Inflammatory macrophage (primary cell): ENCODE measurements around the gene GRIN1.

ENCODE experiments used
- DNase-seq, 2 donors: peaks; one replicate each; pipeline ENCODE4 v3.0.0-alpha.2; 2020 to 2022
- total RNA-seq, 18 experiments: gene quantifications; one replicate each; lab custom pipeline; 2026; ENCODE audit warnings: mixed read lengths in 6 of 18, inconsistent platforms in 2 of 18; lab: John Stamatoyannopoulos, UW

Gene GRIN1
- total RNA-seq = 0 to 1.3 (median 0.06) reads per million in 18 experiments

GRCh38 chr9:137138722-137139467, at the start of gene GRIN1:
TSS of gene GRIN1 (plus strand) at chr9:137139154. CDS start at chr9:137139487, 333 bp downstream.
- peak in 1 of 2 donors; percentile 20 for DNase-seq

GRCh38 chr9:137089232-137089947, 49.6 kb upstream of the GRIN1 start:
- no peak for DNase-seq

GRCh38 chr9:137095664-137096517, 43.1 kb upstream of the GRIN1 start:
- no peak for DNase-seq

- no peak for DNase-seq
Observed at GRCh38 chr9:137096785-137097546, 42.0 kb upstream of the GRIN1 start.

GRCh38 chr9:137097761-137098462, 41.0 kb upstream of the GRIN1 start:
- no peak for DNase-seq

- DNase-seq = no peak
Observed at GRCh38 chr9:137099231-137099630, 39.7 kb upstream of the GRIN1 start.

GRCh38 chr9:137103206-137103999, 35.6 kb upstream of the GRIN1 start:
- no peak for DNase-seq

- DNase-seq = no peak
Observed at GRCh38 chr9:137105814-137106661, 32.9 kb upstream of the GRIN1 start.

GRCh38 chr9:137106662-137107250, 32.2 kb upstream of the GRIN1 start:
- DNase-seq = no peak

- no peak for DNase-seq
Observed at GRCh38 chr9:137107312-137107921, 31.5 kb upstream of the GRIN1 start.

- no peak for DNase-seq
Observed at GRCh38 chr9:137107982-137108381, 31.0 kb upstream of the GRIN1 start.

- DNase-seq = no peak
Observed at GRCh38 chr9:137108608-137109249, 30.2 kb upstream of the GRIN1 start.

- no peak for DNase-seq
Observed at GRCh38 chr9:137109250-137110146, 29.5 kb upstream of the GRIN1 start.

GRCh38 chr9:137110147-137110910, 28.6 kb upstream of the GRIN1 start:
- DNase-seq = no peak

GRCh38 chr9:137110911-137111787, 27.8 kb upstream of the GRIN1 start:
- DNase-seq = no peak
